ENCODE data around the gene LINGO4. TPM values are rescaled to one million over a fixed set of nuclear protein-coding genes. Genes with fewer than 3 reads are reported as not detected.

LINGO4 gene
- total RNA-seq, 1 donor from 2014 or later, result not detected

DNA sequence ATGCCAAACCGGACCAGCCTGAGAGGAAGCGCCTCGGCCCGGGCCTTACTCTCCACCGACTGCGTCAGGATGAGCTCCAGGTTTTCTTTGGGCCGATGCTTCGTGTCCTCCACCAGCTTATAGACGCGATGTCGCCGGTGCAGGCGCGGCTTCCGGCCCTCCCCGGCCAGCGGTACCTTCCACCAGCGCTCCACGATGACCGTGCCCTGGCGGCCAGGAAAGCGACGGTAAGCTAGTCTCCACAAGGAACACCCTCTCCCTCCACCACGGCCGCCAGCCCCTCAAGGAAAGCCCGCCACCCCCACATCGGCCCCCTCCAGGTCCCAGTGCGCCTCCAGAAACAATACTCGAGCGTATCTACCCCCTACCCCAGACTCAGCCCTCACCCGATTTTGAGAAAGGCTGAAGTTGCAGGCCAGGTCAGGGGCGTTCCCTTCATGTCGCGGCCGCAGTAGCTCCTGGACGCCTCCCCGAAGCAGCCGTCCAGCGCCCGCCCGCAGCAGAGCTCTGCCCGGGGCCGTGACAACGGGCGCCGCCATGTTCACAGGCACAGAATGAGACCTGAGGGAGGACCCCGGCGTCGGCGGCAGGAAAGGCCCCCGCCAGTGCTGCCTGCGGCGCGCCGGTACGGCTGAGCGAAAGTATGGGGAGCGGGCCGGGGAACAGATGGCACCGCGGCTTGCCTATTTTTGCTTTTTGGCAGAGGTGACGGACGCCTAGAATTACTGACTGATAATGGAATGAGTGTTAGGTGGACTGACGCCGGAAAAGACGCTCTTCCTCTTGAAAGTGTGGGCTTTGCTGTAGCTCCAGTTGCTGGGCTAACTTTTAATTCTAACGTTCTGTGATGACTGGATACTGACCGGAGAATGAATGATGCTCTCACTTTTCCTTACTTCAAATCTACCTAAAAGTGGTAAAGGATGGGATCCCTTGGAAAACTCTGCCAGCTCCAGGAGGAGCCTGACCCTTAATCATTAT lies 42.0 kb downstream of the LINGO4 start, which contains the start of gene MRPL9:
MRPL9 (minus strand) TSS at position 556 of the 981 bp plus-strand sequence; CDS start at position 539, 17 bp downstream.
- DNase-seq (ENCODE audit: low read depth), result no peak
- H3K4me3 ChIP-seq (ENCODE audit: low read depth, low read length), result peak within 1 kb of the TSS; percentile 75
- TF ChIP-seq, protein P1, sequence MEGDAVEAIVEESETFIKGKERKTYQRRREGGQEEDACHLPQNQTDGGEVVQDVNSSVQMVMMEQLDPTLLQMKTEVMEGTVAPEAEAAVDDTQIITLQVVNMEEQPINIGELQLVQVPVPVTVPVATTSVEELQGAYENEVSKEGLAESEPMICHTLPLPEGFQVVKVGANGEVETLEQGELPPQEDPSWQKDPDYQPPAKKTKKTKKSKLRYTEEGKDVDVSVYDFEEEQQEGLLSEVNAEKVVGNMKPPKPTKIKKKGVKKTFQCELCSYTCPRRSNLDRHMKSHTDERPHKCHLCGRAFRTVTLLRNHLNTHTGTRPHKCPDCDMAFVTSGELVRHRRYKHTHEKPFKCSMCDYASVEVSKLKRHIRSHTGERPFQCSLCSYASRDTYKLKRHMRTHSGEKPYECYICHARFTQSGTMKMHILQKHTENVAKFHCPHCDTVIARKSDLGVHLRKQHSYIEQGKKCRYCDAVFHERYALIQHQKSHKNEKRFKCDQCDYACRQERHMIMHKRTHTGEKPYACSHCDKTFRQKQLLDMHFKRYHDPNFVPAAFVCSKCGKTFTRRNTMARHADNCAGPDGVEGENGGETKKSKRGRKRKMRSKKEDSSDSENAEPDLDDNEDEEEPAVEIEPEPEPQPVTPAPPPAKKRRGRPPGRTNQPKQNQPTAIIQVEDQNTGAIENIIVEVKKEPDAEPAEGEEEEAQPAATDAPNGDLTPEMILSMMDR (conservative IDR thresholded peaks at IDR 0.05; ENCODE audit: low read depth, low read length), result no peak

DNA sequence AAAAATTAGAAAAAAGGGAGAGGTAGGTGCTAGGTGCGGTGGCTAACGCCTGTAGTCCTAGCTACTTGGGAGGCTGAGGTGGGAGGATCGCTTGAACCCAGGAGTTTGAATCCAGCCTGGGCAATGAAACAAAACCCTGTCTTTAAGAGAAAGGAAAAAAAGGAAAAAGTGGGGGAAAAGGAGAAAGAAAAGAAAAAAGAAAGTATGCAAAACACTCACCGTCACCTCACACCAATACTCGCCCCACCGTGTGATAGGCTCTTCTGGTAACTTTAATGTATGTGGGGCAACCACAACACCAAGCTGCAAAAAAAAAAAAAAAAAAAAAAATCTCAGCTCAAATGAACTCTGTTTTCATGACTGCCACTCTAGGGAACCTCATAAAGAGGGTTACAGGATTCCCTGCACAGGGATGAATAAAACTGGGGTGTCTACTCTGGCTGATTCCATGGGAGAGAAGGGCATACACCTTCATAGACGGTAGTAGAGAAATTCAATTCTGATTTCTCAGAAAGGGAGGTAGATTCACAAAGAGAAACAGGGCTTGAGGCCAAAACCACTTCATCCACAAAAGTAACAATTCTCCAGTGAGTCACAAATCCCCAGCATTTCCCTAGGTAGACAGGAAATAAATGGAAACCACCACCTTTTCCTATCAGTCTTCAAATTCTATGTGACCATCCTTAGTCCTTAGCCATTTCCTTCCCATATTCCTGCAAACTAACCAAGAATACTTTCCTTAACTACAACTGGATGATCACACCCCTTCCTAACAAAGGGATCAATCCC lies 44.4 kb downstream of the LINGO4 start:
- TF ChIP-seq, protein P1 (conservative IDR thresholded peaks at IDR 0.05; ENCODE audit: low read depth, low read length), result no peak
- no peak for DNase-seq (ENCODE audit: low read depth)

DNA sequence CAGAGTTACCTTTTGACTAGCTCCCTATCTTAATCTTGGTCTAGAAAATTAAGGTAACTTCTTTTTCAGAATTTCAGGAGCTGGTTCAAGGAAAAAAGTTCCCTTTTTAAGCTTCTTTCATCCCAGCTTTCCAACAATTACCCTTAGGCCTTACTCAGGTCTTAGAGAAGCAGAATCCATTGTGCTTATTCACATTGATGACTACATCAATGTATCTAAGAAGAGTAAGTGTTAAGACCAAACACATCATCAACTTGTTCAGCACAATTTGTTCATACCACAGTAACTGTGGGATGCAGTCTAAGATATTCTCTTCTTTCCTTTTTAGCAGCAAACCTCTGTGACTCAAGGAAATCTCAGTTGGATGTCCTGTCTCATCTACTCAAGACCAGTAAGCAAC lies 46.0 kb downstream of the LINGO4 start:
- TF ChIP-seq, protein P1 (conservative IDR thresholded peaks at IDR 0.05; ENCODE audit: low read depth, low read length), result no peak
- no peak for DNase-seq (ENCODE audit: low read depth)
- no peak overlapping the region for H3K4me3 ChIP-seq (ENCODE audit: low read depth, low read length)

More for the DNA sequence above, 44.4 kb downstream of the LINGO4 start:
- no peak overlapping the region for H3K4me3 ChIP-seq (ENCODE audit: low read depth, low read length)

DNA sequence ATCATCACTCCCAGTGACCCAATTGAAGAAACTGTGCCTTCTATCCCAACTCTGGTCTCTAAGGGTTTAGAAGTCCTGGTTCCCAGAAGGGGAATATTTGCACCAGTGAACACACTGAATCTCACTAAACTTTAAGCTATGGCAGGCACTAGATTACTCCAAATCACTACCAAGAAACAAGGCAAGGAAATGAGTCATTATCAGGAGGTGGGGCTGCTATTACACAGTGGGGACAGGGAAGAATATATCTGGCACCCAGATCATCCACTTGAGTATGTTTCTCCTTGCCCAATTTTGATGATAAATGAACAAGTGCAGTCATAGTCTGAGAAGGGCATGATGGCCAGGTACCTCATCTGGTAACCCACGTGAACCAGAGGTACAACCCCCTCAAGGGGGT lies 48.9 kb downstream of the LINGO4 start:
- H3K4me3 ChIP-seq (ENCODE audit: low read depth, low read length), result no peak overlapping the region
- TF ChIP-seq, protein P1 (conservative IDR thresholded peaks at IDR 0.05; ENCODE audit: low read depth, low read length), result no peak
- peak; percentile 38 for DNase-seq (ENCODE audit: low read depth)

Other genes with a start within 250 kb of the LINGO4 start
- 13.2 and 14.8 TPM in 2 replicates for gene SNX27, start 193.4 kb downstream of the LINGO4 start, total RNA-seq
- gene CELF3, start 88.6 kb downstream of the LINGO4 start, total RNA-seq, result not detected in 2 replicates
- gene RIIAD1, start 83.9 kb downstream of the LINGO4 start, total RNA-seq, result not detected in 2 replicates
- 136 and 166 TPM in 2 replicates for gene MRPL9, start 41.9 kb downstream of the LINGO4 start, total RNA-seq
- gene TDRKH, start 14.9 kb downstream of the LINGO4 start, total RNA-seq, result 7.4 and 9.5 TPM in 2 replicates
- not detected in 2 replicates for gene RORC, start 26.4 kb upstream of the LINGO4 start, total RNA-seq
- gene C2CD4D, start 34.4 kb upstream of the LINGO4 start, total RNA-seq, result 0.94 and 1.0 TPM in 2 replicates
- not detected in 2 replicates for gene THEM5, start 48.3 kb upstream of the LINGO4 start, total RNA-seq
- 7.0 and 13.2 TPM in 2 replicates for gene THEM4, start 104.1 kb upstream of the LINGO4 start, total RNA-seq
- 216 and 394 TPM in 2 replicates for gene S100A10, start 188.4 kb upstream of the LINGO4 start, total RNA-seq
- 575 and 947 TPM in 2 replicates for gene S100A11, start 231.6 kb upstream of the LINGO4 start, total RNA-seq